Endodermal cell (in vitro differentiated cells): ENCODE measurements around the gene ELN. TPM values are rescaled to one million over a fixed set of nuclear protein-coding genes. Genes with fewer than 3 reads are reported as not detected.
A peak's percentile ranks its signal among the peaks of the same experiment; 100 is the strongest.

ENCODE experiments used
- DNase-seq: peaks from one replicate; pipeline ENCODE4 v3.0.0-alpha.2; 2017
- H3K27ac ChIP-seq: 2 replicates; pipeline ENCODE4 v1.5.1; 2013; ENCODE audit warnings: mild to moderate bottlenecking, low read depth, low read length, moderate library complexity
- H3K27me3 ChIP-seq: 2 replicates; pipeline ENCODE4 v1.6.1; 2013; ENCODE audit warnings: mild to moderate bottlenecking, low read length, moderate library complexity; ENCODE audit not compliant: insufficient read depth, control insufficient read depth, poor library complexity, severe bottlenecking
- H3K36me3 ChIP-seq: 2 replicates; pipeline ENCODE4 v1.7.0; 2013; ENCODE audit warnings: mild to moderate bottlenecking, low read length, moderate library complexity; ENCODE audit not compliant: control insufficient read depth, insufficient read depth
- H3K4me1 ChIP-seq: one replicate; pipeline ENCODE4 v1.7.0; 2013; ENCODE audit warnings: low read length; ENCODE audit not compliant: control insufficient read depth, insufficient read depth
- H3K4me3 ChIP-seq: 2 replicates; pipeline ENCODE4 v1.5.1; 2013; ENCODE audit warnings: mild to moderate bottlenecking, low read length, moderate library complexity
- H3K9ac ChIP-seq: 2 replicates; pipeline ENCODE4 v1.6.1; 2013; ENCODE audit warnings: mild to moderate bottlenecking, low read length, moderate library complexity; ENCODE audit not compliant: poor library complexity, severe bottlenecking; ENCODE audit errors: extremely low read depth
- H3K9me3 ChIP-seq: 2 replicates; pipeline ENCODE4 v1.6.1; 2013; ENCODE audit warnings: mild to moderate bottlenecking, low read length, moderate library complexity; ENCODE audit not compliant: control insufficient read depth
- H3K27ac Mint-ChIP-seq: 2 replicates; pipeline ENCODE4 v1.8.0; 2020; ENCODE audit warnings: mixed read lengths
- H3K27me3 Mint-ChIP-seq: 2 replicates; pipeline ENCODE4 v1.8.0; 2021; ENCODE audit warnings: mild to moderate bottlenecking, mixed read lengths; ENCODE audit not compliant: insufficient read depth
- H3K36me3 Mint-ChIP-seq: 2 replicates; pipeline ENCODE4 v1.8.0; 2020; ENCODE audit warnings: low read depth, mixed read lengths
- H3K4me1 Mint-ChIP-seq: 2 replicates; pipeline ENCODE4 v1.8.0; 2020; ENCODE audit warnings: mixed read lengths
- H3K4me3 Mint-ChIP-seq: 2 replicates; pipeline ENCODE4 v1.8.0; 2020; ENCODE audit warnings: mild to moderate bottlenecking, moderate library complexity, mixed read lengths
- H3K9me3 Mint-ChIP-seq: 2 replicates; pipeline ENCODE4 v1.8.0; 2020; ENCODE audit warnings: mild to moderate bottlenecking, mixed read lengths
- CTCF ChIP-seq: fragments of 200-600 bp; sonication (generic); conservative IDR thresholded peaks from 2 replicates; pipeline ENCODE4 v1.5.0; 2021; ENCODE audit warnings: antibody characterized with exemption, mild to moderate bottlenecking
- WGBS, 2 experiments: methylation state at CpG; one replicate each; pipeline versions ENCODE4 v1.1.5 to v1.1.7; 2013; ENCODE audit warnings: missing lambda C conversion rate in 2 of 2, mixed read lengths in 1 of 2; ENCODE audit not compliant: insufficient coverage in 1 of 2, insufficient read length in 1 of 2; 5-methylcytosine and 5-hydroxymethylcytosine counted together
- total RNA-seq, 2 donors: library from RNA; stranded (reverse); fragmentation: NEBNext Ultra II Directional in 1 of 2; extraction: Animal tissue kit (Norgen Biotek cat#: 25700) in 1 of 2; gene quantifications; 2 replicates in 1 of 2; 3 replicates in 1 of 2; pipeline ENCODE4 v1.2.1, GENCODE V29; 2021

Gene ELN
- total RNA-seq, 2 donors from 2014 or later, result 0.70 to 1.6 TPM

- whole genome bisulfite sequencing, 2 experiments, result 91 to 94% methylated on average over 9 to 11 of the region's 11 CpGs
- H3K9me3 Mint-ChIP-seq, result no peaks in the 10 kb centered on the region
- H3K27ac Mint-ChIP-seq, result no peak overlapping the region
- H3K27me3 Mint-ChIP-seq, result no peaks in the 10 kb centered on the region
- no peaks in the 10 kb centered on the region for H3K4me1 ChIP-seq
- H3K27ac ChIP-seq, result no peak overlapping the region
- no peaks in the 10 kb centered on the region for H3K9me3 ChIP-seq
- no peaks in the 10 kb centered on the region for H3K27me3 ChIP-seq
- TF ChIP-seq CTCF, result no peak
- H3K36me3 ChIP-seq, result peaks cover 55% of the 10 kb centered on the region
- no peak for DNase-seq
- no peak overlapping the region for H3K4me3 ChIP-seq
- H3K9ac ChIP-seq, result no peak overlapping the region
- no peak overlapping the region for H3K4me3 Mint-ChIP-seq
- peaks cover 66% of the 10 kb centered on the region for H3K36me3 Mint-ChIP-seq
- no peaks in the 10 kb centered on the region for H3K4me1 Mint-ChIP-seq
These were observed 78.0 kb downstream of the ELN start for GRCh38 chr7:74105992-74106391.

- H3K4me1 Mint-ChIP-seq, result no peaks in the 10 kb centered on the region
- DNase-seq, result no peak
- no peak overlapping the region for H3K4me3 ChIP-seq
- H3K27me3 Mint-ChIP-seq, result no peaks in the 10 kb centered on the region
- 94 to 97% methylated on average over 14 to 18 of the region's 18 CpGs for WGBS, 2 experiments
- TF ChIP-seq CTCF, result no peak
- no peaks in the 10 kb centered on the region for H3K4me1 ChIP-seq
- H3K9me3 ChIP-seq, result no peaks in the 10 kb centered on the region
- H3K27ac ChIP-seq, result no peak overlapping the region
- no peaks in the 10 kb centered on the region for H3K27me3 ChIP-seq
- H3K36me3 ChIP-seq, result peaks cover 59% of the 10 kb centered on the region
- no peak overlapping the region for H3K27ac Mint-ChIP-seq
- peaks cover 73% of the 10 kb centered on the region for H3K36me3 Mint-ChIP-seq
- no peak overlapping the region for H3K9ac ChIP-seq
- H3K9me3 Mint-ChIP-seq, result no peaks in the 10 kb centered on the region
- no peak overlapping the region for H3K4me3 Mint-ChIP-seq
These were observed 78.9 kb downstream of the ELN start for GRCh38 chr7:74106846-74107245.

- Mint-ChIP-seq H3K4me1 (no peaks in the 10 kb centered on the region), H3K27me3 (no peaks in the 10 kb centered on the region), H3K9me3 (peaks cover 4% of the 10 kb centered on the region), H3K27ac (peak overlapping the region; percentile 30), H3K36me3 (peaks cover 63% of the 10 kb centered on the region), H3K4me3 (no peak overlapping the region)
- WGBS, 2 experiments, result 72 to 79% methylated on average over 9 to 17 of the region's 17 CpGs
- Histone ChIP-seq H3K9me3 (no peaks in the 10 kb centered on the region), H3K4me1 (no peaks in the 10 kb centered on the region), H3K27ac (no peak overlapping the region), H3K27me3 (no peaks in the 10 kb centered on the region), H3K4me3 (no peak overlapping the region), H3K36me3 (peaks cover 37% of the 10 kb centered on the region), H3K9ac (no peak overlapping the region)
- peak; percentile 52 for TF ChIP-seq CTCF
- DNase-seq, result peak; percentile 86
These were observed 87.4 kb downstream of the ELN start for GRCh38 chr7:74115326-74115725.
